Measurements from ENCODE around the gene PRKCE.

The PRKCE gene

DNA sequence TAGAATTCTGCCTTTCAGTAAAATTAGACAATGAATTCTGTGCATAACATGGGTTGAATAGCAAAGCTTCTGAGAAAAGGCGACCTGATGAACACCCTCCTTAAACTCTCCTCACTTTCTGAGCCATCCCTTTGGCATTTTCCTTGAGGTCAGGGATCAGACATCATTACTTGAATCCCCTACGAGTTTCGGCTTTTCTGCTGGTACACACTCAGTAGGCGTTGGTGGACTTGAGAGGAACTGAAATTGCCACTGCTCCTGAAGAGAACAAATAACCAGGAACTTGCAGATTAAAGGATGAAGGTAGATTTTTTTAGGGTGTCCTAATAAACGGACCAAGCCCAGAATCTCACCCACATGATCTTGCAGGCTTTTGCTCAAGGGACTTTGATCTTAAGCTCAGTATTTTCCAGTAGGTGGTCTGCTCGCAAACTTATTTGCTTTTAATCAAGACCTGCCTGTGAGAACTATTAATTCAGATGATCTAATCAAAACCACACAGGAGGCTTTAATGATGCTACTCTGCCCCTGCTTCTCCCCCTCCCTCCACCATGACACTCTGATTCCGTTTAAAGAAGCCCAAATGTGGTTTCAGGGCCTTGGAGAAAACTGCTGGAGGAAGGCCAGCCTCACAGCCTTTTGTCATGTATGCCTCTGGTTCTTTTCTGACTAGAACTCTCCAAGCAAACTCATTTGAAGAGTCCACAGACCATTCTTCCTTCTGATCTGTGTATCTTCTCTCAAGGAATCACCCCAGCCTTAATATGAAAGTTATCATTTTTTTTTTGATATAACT is 124.9 kb downstream of the PRKCE start:
- no peak for DNase-seq (ENCODE audit: extremely low read depth in 1 of 2, low read depth in 1 of 2)

DNA sequence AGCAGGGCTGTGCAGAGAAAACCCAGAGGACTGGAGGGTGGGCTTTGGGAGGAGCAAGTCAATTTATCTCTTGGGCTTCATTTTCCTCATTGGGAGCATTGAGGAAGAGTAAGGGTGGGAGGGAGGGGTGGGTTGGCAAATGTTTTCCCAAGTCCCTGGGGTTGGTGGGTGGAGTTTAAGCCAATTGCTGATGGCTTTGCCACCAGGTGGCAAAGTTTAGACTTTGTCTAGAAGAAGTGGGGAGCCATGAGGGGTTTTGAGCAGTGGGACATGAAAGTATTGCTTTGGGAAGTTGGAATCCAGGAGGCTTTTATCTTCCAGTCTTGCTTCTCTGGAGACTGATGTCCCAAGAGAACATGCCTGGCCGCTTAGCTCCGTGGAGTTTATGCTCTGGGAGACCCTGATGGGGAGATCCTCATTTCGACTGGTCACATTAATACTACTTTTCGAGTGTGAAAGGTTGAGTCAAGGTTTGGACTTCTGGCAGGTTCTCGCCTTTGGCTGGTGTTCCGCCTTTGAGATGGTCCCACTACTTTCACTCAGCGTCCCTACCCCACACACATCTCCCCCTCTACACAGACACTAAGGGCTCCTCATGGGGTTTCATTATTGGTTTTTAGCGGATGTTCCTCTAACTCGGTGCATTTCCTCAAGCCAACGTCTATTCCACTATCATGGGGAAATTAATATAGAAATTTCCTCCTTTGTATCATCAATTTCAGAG is 126.7 kb downstream of the PRKCE start:
- no peak for DNase-seq (ENCODE audit: extremely low read depth in 1 of 2, low read depth in 1 of 2)

GRCh38 chr2:45778720-45779171 is 127.3 kb downstream of the PRKCE start:
- DNase-seq (ENCODE audit: extremely low read depth in 1 of 2, low read depth in 1 of 2) = peak; percentile 40 to 46

GRCh38 chr2:45780541-45781463 is 129.3 kb downstream of the PRKCE start:
- DNase-seq (ENCODE audit: extremely low read depth in 1 of 2, low read depth in 1 of 2) = no peak

- DNase-seq (ENCODE audit: extremely low read depth in 1 of 2, low read depth in 1 of 2) = no peak
Observed at GRCh38 chr2:45781464-45781811, 130.0 kb downstream of the PRKCE start.

DNA sequence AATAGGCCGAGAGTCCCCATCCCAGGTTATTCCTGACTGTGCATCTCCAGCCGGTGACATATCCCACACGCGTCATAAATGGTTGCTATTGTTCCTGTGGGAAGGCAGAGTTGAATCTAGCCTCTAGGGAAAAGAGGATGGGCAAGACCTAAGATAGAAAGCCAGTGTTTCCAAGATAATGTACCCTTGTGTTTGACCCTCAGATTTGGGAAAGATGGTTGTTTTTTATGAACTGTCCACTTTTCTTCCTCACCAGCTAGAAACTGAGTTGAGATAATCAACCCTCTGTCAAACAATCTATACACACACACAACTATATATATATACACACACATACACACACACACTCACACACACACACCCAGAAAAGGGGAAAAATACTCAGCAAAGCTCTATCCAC is 131.0 kb downstream of the PRKCE start:
- DNase-seq (ENCODE audit: extremely low read depth in 1 of 2, low read depth in 1 of 2) = no peak

GRCh38 chr2:45782986-45783385 is 131.5 kb downstream of the PRKCE start:
- DNase-seq (ENCODE audit: extremely low read depth in 1 of 2, low read depth in 1 of 2) = no peak

GRCh38 chr2:45786030-45786835 is 134.8 kb downstream of the PRKCE start:
- DNase-seq (ENCODE audit: extremely low read depth in 1 of 2, low read depth in 1 of 2) = no peak

GRCh38 chr2:45786836-45787357 is 135.4 kb downstream of the PRKCE start:
- no peak for DNase-seq (ENCODE audit: extremely low read depth in 1 of 2, low read depth in 1 of 2)

DNA sequence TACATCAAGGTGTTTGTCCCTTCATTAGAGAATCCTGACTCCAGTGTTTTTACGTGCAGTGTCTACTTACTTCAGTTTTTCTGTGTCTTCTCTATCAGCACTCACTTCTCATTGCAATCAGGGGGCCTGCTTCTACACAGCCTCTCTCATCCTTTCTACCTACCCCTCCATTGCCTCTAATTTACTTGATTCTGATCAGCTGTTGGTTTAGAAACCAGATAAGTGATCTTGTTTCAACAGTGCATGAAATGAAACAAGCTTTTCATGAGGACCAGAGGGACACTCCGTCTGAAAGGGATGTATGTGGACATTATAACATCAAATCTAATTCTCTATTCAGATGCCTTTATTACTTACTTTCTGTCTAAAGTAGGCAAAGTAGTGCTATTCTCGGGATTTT is 136.9 kb downstream of the PRKCE start:
- no peak for DNase-seq (ENCODE audit: extremely low read depth in 1 of 2, low read depth in 1 of 2)

- no peak for DNase-seq (ENCODE audit: extremely low read depth in 1 of 2, low read depth in 1 of 2)
Observed at GRCh38 chr2:45789317-45789716, 137.8 kb downstream of the PRKCE start.

DNA sequence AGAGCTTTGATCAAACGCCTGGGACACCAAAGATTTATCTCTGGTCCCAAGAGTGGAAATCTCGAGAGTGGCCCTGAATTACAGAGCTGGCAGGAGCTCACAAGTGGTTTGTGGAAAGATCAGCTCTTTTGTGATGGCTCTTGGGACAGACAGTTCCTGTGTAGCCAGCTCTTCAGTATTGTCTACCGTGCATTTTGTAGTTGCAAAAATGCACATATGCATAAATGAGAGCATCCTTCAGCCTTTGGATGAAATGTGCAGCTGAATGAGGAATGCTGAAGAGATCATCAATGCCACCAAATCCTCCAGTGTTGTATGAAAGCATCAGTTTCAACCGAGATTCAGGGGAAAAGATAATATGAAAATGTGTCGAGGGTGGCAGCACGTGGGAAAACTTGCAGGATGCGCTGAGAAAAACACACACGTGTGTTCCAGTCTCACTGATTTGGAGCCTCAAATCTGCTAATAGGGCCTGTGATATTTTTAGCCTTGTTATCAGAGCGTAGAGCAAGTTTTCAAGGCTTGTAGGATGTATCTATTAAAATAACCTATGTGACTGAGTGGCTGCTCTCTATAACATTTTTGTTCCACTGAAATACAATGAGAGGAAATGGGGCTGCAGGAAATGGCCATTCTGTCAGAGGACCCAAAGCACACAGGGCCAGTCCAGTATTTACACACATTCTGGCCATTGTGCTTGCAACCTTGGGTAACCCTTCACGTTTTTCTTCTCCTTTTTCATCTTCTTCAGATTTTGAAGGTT is 138.7 kb downstream of the PRKCE start:
- no peak for DNase-seq (ENCODE audit: extremely low read depth in 1 of 2, low read depth in 1 of 2)

DNA sequence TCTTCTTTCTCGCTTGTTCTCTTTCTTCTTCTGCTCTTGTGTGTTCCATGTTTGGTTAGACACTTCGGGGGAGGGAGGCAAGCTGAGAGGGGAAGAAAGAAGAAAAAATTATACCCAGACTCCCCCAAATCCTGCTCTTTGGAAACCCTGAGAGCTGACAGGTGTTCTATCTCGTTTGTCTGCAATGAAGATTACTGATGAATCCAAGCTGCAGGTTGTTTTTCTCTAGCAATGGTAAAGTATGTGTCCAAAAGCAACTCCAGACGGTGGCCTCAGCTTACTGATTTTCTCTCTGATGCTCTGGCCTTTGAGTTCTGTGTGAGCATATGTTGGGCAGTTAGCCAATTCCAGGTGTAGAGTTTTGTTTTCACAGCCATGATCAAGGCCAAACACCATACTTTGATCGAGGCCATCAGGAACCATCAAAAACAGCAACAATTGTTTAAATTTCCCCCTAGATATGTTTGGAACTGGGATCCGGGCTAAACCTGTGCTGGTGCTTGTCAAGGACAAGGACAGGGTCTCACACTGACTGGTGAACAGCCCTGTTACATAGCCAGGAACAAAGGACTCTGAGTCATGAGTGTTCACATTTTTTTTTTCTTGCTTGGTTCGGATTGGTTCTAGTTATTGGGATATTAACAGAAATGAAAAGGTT is 142.0 kb downstream of the PRKCE start:
- no peak for DNase-seq (ENCODE audit: extremely low read depth in 1 of 2, low read depth in 1 of 2)

DNA sequence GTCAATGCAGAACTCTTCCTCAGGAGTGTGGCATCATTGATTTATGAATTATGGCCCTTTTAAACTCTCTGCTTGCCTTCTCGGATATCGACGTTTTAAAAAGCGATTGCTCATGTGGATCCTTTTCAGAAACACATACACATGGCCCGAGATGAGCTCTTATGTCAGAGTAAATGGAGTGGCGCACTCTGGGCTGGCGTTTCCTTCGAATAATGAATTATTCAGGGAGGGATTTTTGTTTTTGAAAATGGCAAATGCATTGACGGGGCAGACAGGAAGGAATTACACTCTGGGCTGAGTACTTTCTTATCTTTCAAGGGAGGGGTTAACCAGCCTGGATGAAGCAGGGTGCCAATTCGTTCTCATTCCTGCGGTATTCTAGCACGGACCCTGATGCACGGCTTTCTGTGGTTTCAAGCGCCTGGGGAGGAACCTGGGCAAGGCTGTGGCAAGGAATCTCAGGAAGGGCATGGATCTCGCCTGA is 142.7 kb downstream of the PRKCE start:
- no peak for DNase-seq (ENCODE audit: extremely low read depth in 1 of 2, low read depth in 1 of 2)

DNA sequence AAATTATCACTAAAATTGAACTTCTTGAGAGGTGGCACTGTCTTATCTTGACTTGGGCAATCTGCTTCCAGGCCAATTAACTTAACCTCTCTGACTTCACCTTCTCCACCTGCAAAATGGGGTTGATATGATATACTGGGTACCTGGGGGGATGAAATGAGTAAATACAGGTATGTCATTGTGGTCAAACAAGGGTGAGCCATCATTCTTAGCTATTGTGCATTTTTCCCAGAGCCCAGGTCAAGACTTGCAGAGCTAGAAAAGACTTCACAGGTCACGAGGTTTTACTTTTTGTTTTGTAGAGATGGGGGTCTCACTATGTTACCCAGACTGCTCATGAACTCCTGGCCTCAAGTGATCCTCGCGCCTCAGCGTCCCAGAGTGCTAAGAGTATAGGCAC is 145.0 kb downstream of the PRKCE start:
- DNase-seq (ENCODE audit: extremely low read depth in 1 of 2, low read depth in 1 of 2) = no peak

DNA sequence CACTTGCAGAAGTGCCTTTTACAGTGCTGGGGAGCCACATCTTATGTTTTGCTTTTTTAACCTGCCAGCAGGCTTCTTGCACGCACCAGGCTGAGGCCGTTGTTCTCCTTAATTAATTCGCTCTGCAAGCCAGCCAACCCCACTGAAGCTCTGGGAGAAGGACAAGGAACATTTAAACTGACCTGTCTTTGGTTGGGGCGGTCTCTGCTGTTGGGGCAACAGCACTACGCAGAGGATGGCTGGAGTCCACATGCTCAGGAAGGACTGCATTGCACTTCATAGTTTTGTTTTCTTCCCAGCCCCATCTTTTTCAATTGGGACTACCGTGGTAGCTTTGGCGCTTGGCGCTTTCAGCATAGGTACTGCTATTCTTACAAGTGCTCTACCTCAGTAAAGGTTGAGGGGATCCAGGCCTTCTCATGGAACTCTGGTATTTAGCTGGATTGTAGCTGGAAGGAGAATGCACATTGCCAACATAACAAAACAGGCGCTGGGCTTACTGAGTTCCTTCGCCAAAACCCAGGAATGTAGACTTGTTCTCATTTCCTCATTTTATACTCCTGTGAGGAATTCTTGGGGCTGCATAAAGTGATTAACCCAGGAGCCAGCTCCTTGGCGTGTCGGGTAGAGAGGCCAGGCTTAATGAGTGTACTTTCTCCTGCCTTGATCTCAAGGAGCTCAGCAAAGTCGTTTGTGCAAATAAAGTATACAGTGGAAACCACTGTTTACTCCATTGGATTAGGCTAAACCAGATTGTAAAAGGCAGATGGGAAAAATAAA is 146.2 kb downstream of the PRKCE start:
- DNase-seq (ENCODE audit: extremely low read depth in 1 of 2, low read depth in 1 of 2) = no peak

DNA sequence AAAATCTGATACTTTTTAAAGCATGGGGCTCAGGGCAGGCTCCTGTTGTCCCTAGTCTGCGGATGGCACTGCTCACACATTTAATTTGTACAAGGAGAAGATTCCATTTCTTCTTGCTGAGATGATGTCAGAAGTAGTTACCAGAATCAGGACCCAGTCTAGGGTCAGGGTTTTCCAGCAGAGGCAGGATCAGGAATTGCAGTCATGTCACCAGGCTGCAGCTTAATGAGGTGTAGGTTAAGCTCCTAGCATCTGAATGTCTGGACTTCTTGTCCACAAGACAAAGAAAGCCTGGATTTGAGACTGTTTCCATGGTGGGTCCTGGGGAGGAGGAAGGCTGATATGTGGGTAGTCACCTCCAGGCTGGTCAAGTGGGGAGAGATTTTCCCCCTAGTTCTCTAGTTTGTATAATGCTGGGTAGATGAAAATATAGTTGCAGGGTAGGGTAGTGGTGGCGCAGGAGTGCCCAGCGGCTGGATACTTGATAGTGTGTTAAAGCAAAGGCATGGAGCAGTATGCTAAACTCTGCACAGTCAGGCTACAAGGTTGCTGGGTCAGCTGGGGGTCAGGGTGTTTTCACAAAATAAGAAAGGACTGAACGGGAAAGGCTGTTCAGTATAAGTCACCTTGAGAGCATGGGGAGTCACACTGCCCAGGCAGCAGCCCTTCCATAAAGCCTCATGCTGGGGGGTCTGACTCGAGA is 148.4 kb downstream of the PRKCE start:
- DNase-seq (ENCODE audit: extremely low read depth in 1 of 2, low read depth in 1 of 2) = no peak
